SK-N-SH (cell line): ENCODE results near the gene MGST2. TPM values are rescaled to one million over a fixed set of nuclear protein-coding genes. Genes with fewer than 3 reads are reported as not detected.

ENCODE experiments used
- CTCF ChIA-PET: fragments of 300-600, 350-600 bp; formaldehyde crosslinking; extraction: SDS; loops from one replicate; lab custom pipeline; 2021; lab: Yijun Ruan, JAX
- POLR2A ChIA-PET: fragments of 350-600 bp; sonication (Branson Sonifier 250); formaldehyde crosslinking; extraction: SDS; loops from one replicate; lab custom pipeline; 2020; ENCODE audit warnings: antibody characterized with exemption, inconsistent platforms; lab: Yijun Ruan, JAX
- DNase-seq: peaks from one replicate; pipeline ENCODE4 v3.0.0; 2012
- H2AFZ ChIP-seq: fragments of 200-600 bp; sonication (generic); 2 replicates; pipeline ENCODE4 v1.8.1; 2016; ENCODE audit warnings: antibody characterized with exemption, mild to moderate bottlenecking, low read depth
- H3F3A ChIP-seq: fragments of 200-600 bp; sonication (generic); replicated peaks from 2 replicates; pipeline ENCODE3; 2016; ENCODE audit warnings: antibody characterized with exemption, mild to moderate bottlenecking; ENCODE audit not compliant: insufficient read depth
- H3K27ac ChIP-seq, 2 experiments: fragments of 200-500 bp in 1 of 2; fragments of 200-600 bp in 1 of 2; sonication (Bioruptor generic) in 1 of 2; sonication (generic), shearing (Covaris generic) in 1 of 2; 2 replicates each; pipeline versions ENCODE4 v1.5.1 to v1.6.1; 2014 to 2016; ENCODE audit warnings: low read depth in 2 of 2, inconsistent platforms in 1 of 2, low read length in 1 of 2, mild to moderate bottlenecking in 1 of 2, mixed read lengths in 1 of 2
- H3K27me3 ChIP-seq: fragments of 200-600 bp; sonication (generic), shearing (Covaris generic); 2 replicates; pipeline ENCODE4 v1.6.1; 2016; ENCODE audit warnings: mixed run types; ENCODE audit not compliant: insufficient read depth
- H3K36me3 ChIP-seq, 2 experiments: fragments of 200-500 bp in 1 of 2; fragments of 200-600 bp in 1 of 2; sonication (Bioruptor generic) in 1 of 2; sonication (generic) in 1 of 2; replicated peaks in 1 of 2; 2 replicates each; pipeline versions ENCODE3 to v1.5.1; 2014 to 2016; ENCODE audit warnings: low read length in 1 of 2, mild to moderate bottlenecking in 1 of 2; ENCODE audit not compliant: insufficient read depth in 2 of 2, control insufficient read depth in 1 of 2
- H3K4me1 ChIP-seq, 2 experiments: fragments of 200-500 bp in 1 of 2; fragments of 200-600 bp in 1 of 2; sonication (Bioruptor generic) in 1 of 2; sonication (generic), shearing (Covaris generic) in 1 of 2; 2 replicates each; pipeline versions ENCODE4 v1.5.1 to v1.6.1; 2014 to 2016; ENCODE audit warnings: low read depth in 1 of 2, low read length in 1 of 2, mixed run types in 1 of 2; ENCODE audit not compliant: insufficient read depth in 2 of 2, control insufficient read depth in 1 of 2
- H3K4me2 ChIP-seq: fragments of 200-600 bp; sonication (generic), shearing (Covaris generic); 2 replicates; pipeline ENCODE4 v1.6.1; 2017; ENCODE audit warnings: mixed run types
- H3K4me3 ChIP-seq, 2 experiments: fragments of 200-500 bp in 1 of 2; fragments of 200-600 bp in 1 of 2; sonication (Bioruptor generic) in 1 of 2; sonication (generic), shearing (Covaris generic) in 1 of 2; 2 replicates each; pipeline versions ENCODE4 v1.5.1 to v1.8.1; 2014 to 2016; ENCODE audit warnings: low read depth in 2 of 2, inconsistent platforms in 1 of 2, low read length in 1 of 2, mild to moderate bottlenecking in 1 of 2, mixed read lengths in 1 of 2, moderate library complexity in 1 of 2
- H3K79me2 ChIP-seq: fragments of 200-600 bp; sonication (generic); 2 replicates; pipeline ENCODE4 v1.8.1; 2017; ENCODE audit warnings: mild to moderate bottlenecking; ENCODE audit not compliant: insufficient read depth
- H3K9ac ChIP-seq: fragments of 200-600 bp; sonication (generic); 2 replicates; pipeline ENCODE4 v1.6.1; 2017; ENCODE audit warnings: mixed run types
- H3K9me2 ChIP-seq: fragments of 200-600 bp; sonication (generic); 2 replicates; pipeline ENCODE4 v1.6.1; 2017; ENCODE audit warnings: mixed run types
- H3K9me3 ChIP-seq: fragments of 200-600 bp; sonication (generic); 2 replicates; pipeline ENCODE4 v1.6.1; 2017; ENCODE audit warnings: mixed run types, mild to moderate bottlenecking, moderate library complexity
- H4K20me1 ChIP-seq: fragments of 200-600 bp; sonication (generic); 2 replicates; pipeline ENCODE4 v1.6.1; 2017; ENCODE audit warnings: mild to moderate bottlenecking, mixed run types; ENCODE audit not compliant: insufficient read depth
- FOXM1 ChIP-seq: IDR thresholded peaks from 2 replicates; pipeline ENCODE4 v1.4.0; 2012; ENCODE audit warnings: low read depth, mild to moderate bottlenecking
- IRF3 ChIP-seq: fragments of 150-350 bp; IDR thresholded peaks from 2 replicates; pipeline ENCODE4 v1.6.1; 2016; ENCODE audit warnings: mild to moderate bottlenecking, low read depth, low read length
- JUND ChIP-seq: IDR thresholded peaks from 2 replicates; pipeline ENCODE4 v1.4.0; 2012
- MXI1 ChIP-seq: IDR thresholded peaks from 2 replicates; pipeline ENCODE4 v1.6.1; 2012; ENCODE audit warnings: mild to moderate bottlenecking, low read depth, low read length, improper control_type of control experiment
- NFIC ChIP-seq: IDR thresholded peaks from 2 replicates; pipeline ENCODE4 v1.4.0; 2012; ENCODE audit warnings: borderline replicate concordance
- PBX3 ChIP-seq: IDR thresholded peaks from 2 replicates; pipeline ENCODE4; 2012
- POLR2AphosphoS5 ChIP-seq: IDR thresholded peaks from 2 replicates; pipeline ENCODE4 v1.6.1; 2012; ENCODE audit warnings: low read depth, low read length
- RAD21 ChIP-seq: IDR thresholded peaks from 2 replicates; pipeline ENCODE4 v1.6.1; 2012; ENCODE audit warnings: mild to moderate bottlenecking, low read length
- RCOR1 ChIP-seq: fragments of 150-350 bp; IDR thresholded peaks from 2 replicates; pipeline ENCODE4 v1.6.1; 2017; ENCODE audit warnings: antibody characterized with exemption, low read length
- REST ChIP-seq: IDR thresholded peaks from 2 replicates; pipeline ENCODE4 v1.6.1; 2012; ENCODE audit warnings: mild to moderate bottlenecking, low read depth, low read length, moderate library complexity
- SIN3A ChIP-seq: IDR thresholded peaks from 2 replicates; pipeline ENCODE4 v1.6.1; 2012; ENCODE audit warnings: low read depth, mild to moderate bottlenecking, low read length, moderate library complexity, borderline replicate concordance
- TAF1 ChIP-seq: IDR thresholded peaks from 2 replicates; pipeline ENCODE4 v1.6.1; 2012; ENCODE audit warnings: low read depth, mild to moderate bottlenecking, low read length, moderate library complexity, borderline replicate concordance
- TEAD4 ChIP-seq: IDR thresholded peaks from 2 replicates; pipeline ENCODE4 v1.4.0; 2012; ENCODE audit warnings: mild to moderate bottlenecking, borderline replicate concordance; ENCODE audit not compliant: insufficient read depth
- YY1 ChIP-seq: IDR thresholded peaks from 2 replicates; pipeline ENCODE4 v1.4.0; 2012; ENCODE audit warnings: low read depth, mild to moderate bottlenecking
- WGBS: methylation state at CpG from one replicate; pipeline ENCODE4 v1.1.6; 2017; ENCODE audit warnings: low lambda C conversion rate; 5-methylcytosine and 5-hydroxymethylcytosine counted together
- polyA plus RNA-seq, 3 experiments: library from polyadenylated mRNA; depleted of rRNA; stranded (reverse); fragments of >200 nt; gene quantifications; 2 replicates each; pipeline ENCODE4 v1.2.3, GENCODE V29; 2012
- TF ChIP-seq, protein P1 (sequence below): fragments of 150-350 bp; IDR thresholded peaks from 2 replicates; pipeline ENCODE4 v1.6.1; 2017; ENCODE audit warnings: antibody characterized with exemption, low read length, low read depth, borderline replicate concordance
- TF ChIP-seq, protein P2 (sequence below): fragments of 200-600 bp; sonication (generic); IDR thresholded peaks from 2 replicates; pipeline ENCODE4 v1.6.1; 2017; ENCODE audit warnings: antibody characterized with exemption, mild to moderate bottlenecking, moderate library complexity

MGST2 gene
- polyA plus RNA-seq, 1 of the 3 experiments (the other 2 are of a cell fraction): 26.5 TPM

- ChIA-PET POLR2A (no interaction called here), CTCF (interaction anchor here (5.0 to 12.9 kb wide), 2 partner anchors 55 to 700 kb away, joined by 40 to 157 read pairs; no protein-coding TSS in a partner anchor)
- H3F3A ChIP-seq: no peaks in the 10 kb centered on the region
- no peaks in the 10 kb centered on the region for H3K27me3 ChIP-seq
- no peaks in the 10 kb centered on the region for H3K9me3 ChIP-seq
- no peaks in the 10 kb centered on the region for H3K36me3 ChIP-seq
- 94% methylated on average over 12 of the region's 12 CpGs for WGBS
- H4K20me1 ChIP-seq: no peaks in the 10 kb centered on the region
- TF ChIP-seq SIN3A (no peak), TEAD4 (no peak), RAD21 (no peak)
- H3K9ac ChIP-seq: no peak overlapping the region
- H3K4me3 ChIP-seq: no peak overlapping the region
- no peaks in the 10 kb centered on the region for H3K79me2 ChIP-seq
- H3K9me2 ChIP-seq: no peaks in the 10 kb centered on the region
- H3K4me1 ChIP-seq: peaks cover 6 to 8% of the 10 kb centered on the region in 2 experiments; a peak in 2 of 4 replicates
- no peak overlapping the region for H2AFZ ChIP-seq
- no peak overlapping the region for H3K4me2 ChIP-seq
- DNase-seq: no peak
- H3K27ac ChIP-seq: no peak overlapping the region
Observed at GRCh38 chr4:139659735-139660424, 5.7 kb upstream of the MGST2 start.

GRCh38 chr4:139660568-139661043, 5.0 kb upstream of the MGST2 start:
- no peak overlapping the region for H3K27ac ChIP-seq
- 92% methylated on average over 3 of the region's 3 CpGs for WGBS
- H3K27me3 ChIP-seq: no peaks in the 10 kb centered on the region
- H3F3A ChIP-seq: no peaks in the 10 kb centered on the region
- no peaks in the 10 kb centered on the region for H4K20me1 ChIP-seq
- H3K9me2 ChIP-seq: no peaks in the 10 kb centered on the region
- H3K36me3 ChIP-seq: no peaks in the 10 kb centered on the region
- H3K9me3 ChIP-seq: no peaks in the 10 kb centered on the region
- H3K4me1 ChIP-seq: peaks cover 4 to 6% of the 10 kb centered on the region in 2 experiments; a peak in 2 of 4 replicates
- H3K4me3 ChIP-seq: no peak overlapping the region
- ChIA-PET CTCF (interaction anchor here (12.9 kb wide), 1 partner anchor 56 kb away, joined by 157 read pairs; no protein-coding TSS in a partner anchor), POLR2A (no interaction called here)
- no peak for DNase-seq
- H3K9ac ChIP-seq: no peak overlapping the region
- H3K79me2 ChIP-seq: no peaks in the 10 kb centered on the region
- no peak overlapping the region for H2AFZ ChIP-seq
- H3K4me2 ChIP-seq: no peak overlapping the region
- no peak for TF ChIP-seq REST
- no peak for TF ChIP-seq FOXM1
- no peak for TF ChIP-seq RCOR1
- TF ChIP-seq MXI1: no peak
- no peak for TF ChIP-seq POLR2AphosphoS5
- TF ChIP-seq, protein P1, sequence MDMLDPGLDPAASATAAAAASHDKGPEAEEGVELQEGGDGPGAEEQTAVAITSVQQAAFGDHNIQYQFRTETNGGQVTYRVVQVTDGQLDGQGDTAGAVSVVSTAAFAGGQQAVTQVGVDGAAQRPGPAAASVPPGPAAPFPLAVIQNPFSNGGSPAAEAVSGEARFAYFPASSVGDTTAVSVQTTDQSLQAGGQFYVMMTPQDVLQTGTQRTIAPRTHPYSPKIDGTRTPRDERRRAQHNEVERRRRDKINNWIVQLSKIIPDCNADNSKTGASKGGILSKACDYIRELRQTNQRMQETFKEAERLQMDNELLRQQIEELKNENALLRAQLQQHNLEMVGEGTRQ: no peak
- no peak for TF ChIP-seq PBX3
- TF ChIP-seq YY1: no peak
- no peak for TF ChIP-seq TAF1
- TF ChIP-seq NFIC: no peak
- no peak for TF ChIP-seq IRF3
- TF ChIP-seq, protein P2, sequence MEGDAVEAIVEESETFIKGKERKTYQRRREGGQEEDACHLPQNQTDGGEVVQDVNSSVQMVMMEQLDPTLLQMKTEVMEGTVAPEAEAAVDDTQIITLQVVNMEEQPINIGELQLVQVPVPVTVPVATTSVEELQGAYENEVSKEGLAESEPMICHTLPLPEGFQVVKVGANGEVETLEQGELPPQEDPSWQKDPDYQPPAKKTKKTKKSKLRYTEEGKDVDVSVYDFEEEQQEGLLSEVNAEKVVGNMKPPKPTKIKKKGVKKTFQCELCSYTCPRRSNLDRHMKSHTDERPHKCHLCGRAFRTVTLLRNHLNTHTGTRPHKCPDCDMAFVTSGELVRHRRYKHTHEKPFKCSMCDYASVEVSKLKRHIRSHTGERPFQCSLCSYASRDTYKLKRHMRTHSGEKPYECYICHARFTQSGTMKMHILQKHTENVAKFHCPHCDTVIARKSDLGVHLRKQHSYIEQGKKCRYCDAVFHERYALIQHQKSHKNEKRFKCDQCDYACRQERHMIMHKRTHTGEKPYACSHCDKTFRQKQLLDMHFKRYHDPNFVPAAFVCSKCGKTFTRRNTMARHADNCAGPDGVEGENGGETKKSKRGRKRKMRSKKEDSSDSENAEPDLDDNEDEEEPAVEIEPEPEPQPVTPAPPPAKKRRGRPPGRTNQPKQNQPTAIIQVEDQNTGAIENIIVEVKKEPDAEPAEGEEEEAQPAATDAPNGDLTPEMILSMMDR: no peak
- TF ChIP-seq JUND: no peak
